Chondrocyte (in vitro differentiated cells): ENCODE measurements around the gene AUTS2. TPM values are rescaled to one million over a fixed set of nuclear protein-coding genes. Genes with fewer than 3 reads are reported as not detected.

Experiments used
- DNase-seq: peaks from one replicate; pipeline ENCODE4 v3.0.0; 2021; ENCODE audit warnings: mixed read lengths, low spot score
- H3K27ac Mint-ChIP-seq: one replicate; pipeline ENCODE4 v1.8.0; 2021; ENCODE audit warnings: mild to moderate bottlenecking, moderate library complexity, mixed read lengths; ENCODE audit not compliant: unreplicated experiment
- H3K27me3 Mint-ChIP-seq: 2 replicates; pipeline ENCODE4 v1.8.0; 2021; ENCODE audit warnings: low read depth, mixed read lengths
- H3K36me3 Mint-ChIP-seq: 2 replicates; pipeline ENCODE4 v1.8.0; 2021; ENCODE audit warnings: low read depth, mixed read lengths
- H3K4me1 Mint-ChIP-seq: 2 replicates; pipeline ENCODE4 v1.8.0; 2021; ENCODE audit warnings: low read depth, mild to moderate bottlenecking, mixed read lengths
- H3K4me3 Mint-ChIP-seq: one replicate; pipeline ENCODE4 v1.8.0; 2021; ENCODE audit warnings: mild to moderate bottlenecking, moderate library complexity, mixed read lengths; ENCODE audit not compliant: unreplicated experiment
- H3K9me3 Mint-ChIP-seq: 2 replicates; pipeline ENCODE4 v1.8.0; 2021; ENCODE audit warnings: low read depth, mixed read lengths
- CTCF ChIP-seq: fragments of 200-600 bp; sonication (generic); IDR thresholded peaks from 2 replicates; pipeline ENCODE4 v1.5.0; 2021; ENCODE audit warnings: antibody characterized with exemption, mild to moderate bottlenecking, moderate library complexity
- total RNA-seq: library from RNA; stranded (reverse); gene quantifications from 3 replicates; pipeline ENCODE4 v1.2.1, GENCODE V29; 2021

The AUTS2 gene
- total RNA-seq, 1 donor from 2014 or later, result 31.5 TPM

- Mint-ChIP-seq H3K27ac (no peak overlapping the region), H3K36me3 (peaks cover 5% of the 10 kb centered on the region)
- TF ChIP-seq CTCF, result no peak
Measured at GRCh38 chr7:70719125-70719524, 1120.8 kb downstream of the AUTS2 start.

GRCh38 chr7:70720191-70720873, 1122.1 kb downstream of the AUTS2 start:
- no peaks in the 10 kb centered on the region for H3K27me3 Mint-ChIP-seq
- H3K9me3 Mint-ChIP-seq, result no peaks in the 10 kb centered on the region
- TF ChIP-seq CTCF, result no peak
- peaks cover 16% of the 10 kb centered on the region for H3K4me1 Mint-ChIP-seq
- H3K4me3 Mint-ChIP-seq, result no peak overlapping the region
- no peak for DNase-seq
- H3K27ac Mint-ChIP-seq, result no peak overlapping the region
- H3K36me3 Mint-ChIP-seq, result no peaks in the 10 kb centered on the region

More at GRCh38 chr7:70719125-70719524, 1120.8 kb downstream of the AUTS2 start:
- no peaks in the 10 kb centered on the region for H3K27me3 Mint-ChIP-seq
- H3K9me3 Mint-ChIP-seq, result peaks cover 9% of the 10 kb centered on the region
- peaks cover 16% of the 10 kb centered on the region for H3K4me1 Mint-ChIP-seq
- no peak for DNase-seq
- no peak overlapping the region for H3K4me3 Mint-ChIP-seq

DNA sequence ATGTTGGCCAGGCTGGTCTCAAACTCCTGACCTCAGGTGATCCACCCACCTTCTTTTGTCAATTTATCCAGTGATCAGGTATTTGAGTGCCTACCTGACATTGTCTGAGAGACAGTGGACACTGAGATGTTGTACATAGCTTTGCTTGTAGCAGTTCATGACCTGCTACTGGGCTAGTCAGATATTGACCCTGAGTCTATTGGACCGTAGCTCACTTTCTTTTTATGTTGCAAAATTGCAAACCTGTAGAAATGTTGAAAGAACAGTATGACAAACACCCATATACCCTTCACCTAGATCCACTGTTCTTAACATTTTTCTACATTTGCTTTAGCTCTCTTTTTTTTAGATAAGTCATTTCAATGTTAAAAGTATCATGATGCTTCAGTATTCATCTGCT, 1123.2 kb downstream of the AUTS2 start:
- H3K4me1 Mint-ChIP-seq, result peaks cover 22% of the 10 kb centered on the region

DNA sequence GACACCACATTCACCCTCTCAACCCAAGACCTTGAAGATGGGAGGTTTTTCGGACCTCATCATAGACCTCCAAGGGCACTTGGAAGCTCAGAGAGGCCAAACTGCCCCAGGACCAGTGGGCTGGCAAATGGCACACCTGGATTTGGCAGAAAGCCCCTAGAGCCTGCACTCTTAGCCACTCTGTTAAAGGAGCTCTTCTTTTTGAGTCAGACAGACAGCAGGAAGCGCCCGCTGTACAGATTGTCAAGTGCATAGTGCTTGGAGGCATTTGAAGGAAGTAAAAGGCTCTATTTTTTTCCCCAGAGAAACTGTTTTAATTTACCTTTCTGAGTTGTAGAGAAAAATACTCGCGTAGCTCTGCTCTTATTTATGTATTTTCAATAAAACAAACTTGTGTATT, 1125.1 kb downstream of the AUTS2 start:
- Mint-ChIP-seq H3K27ac (no peak overlapping the region), H3K36me3 (no peaks in the 10 kb centered on the region), H3K9me3 (no peaks in the 10 kb centered on the region), H3K4me3 (no peak overlapping the region), H3K27me3 (no peaks in the 10 kb centered on the region), H3K4me1 (peaks cover 12% of the 10 kb centered on the region)
- no peak for TF ChIP-seq CTCF
- no peak for DNase-seq

More for the DNA sequence above, 1123.2 kb downstream of the AUTS2 start:
- H3K27ac Mint-ChIP-seq, result peak overlapping the region; percentile 30
- H3K27me3 Mint-ChIP-seq, result no peaks in the 10 kb centered on the region
- H3K9me3 Mint-ChIP-seq, result no peaks in the 10 kb centered on the region
- TF ChIP-seq CTCF, result no peak
- H3K36me3 Mint-ChIP-seq, result no peaks in the 10 kb centered on the region
- DNase-seq, result no peak
- no peak overlapping the region for H3K4me3 Mint-ChIP-seq

- TF ChIP-seq CTCF, result no peak
- Mint-ChIP-seq H3K27ac (no peak overlapping the region), H3K36me3 (peaks cover 4% of the 10 kb centered on the region), H3K9me3 (peaks cover 3% of the 10 kb centered on the region), H3K4me3 (no peak overlapping the region), H3K4me1 (peaks cover 17% of the 10 kb centered on the region), H3K27me3 (no peaks in the 10 kb centered on the region)
- DNase-seq, result no peak
Measured at GRCh38 chr7:70725448-70725847, 1127.2 kb downstream of the AUTS2 start.
